Measurements from ENCODE around the gene ADCY4.

Gene ADCY4

DNA sequence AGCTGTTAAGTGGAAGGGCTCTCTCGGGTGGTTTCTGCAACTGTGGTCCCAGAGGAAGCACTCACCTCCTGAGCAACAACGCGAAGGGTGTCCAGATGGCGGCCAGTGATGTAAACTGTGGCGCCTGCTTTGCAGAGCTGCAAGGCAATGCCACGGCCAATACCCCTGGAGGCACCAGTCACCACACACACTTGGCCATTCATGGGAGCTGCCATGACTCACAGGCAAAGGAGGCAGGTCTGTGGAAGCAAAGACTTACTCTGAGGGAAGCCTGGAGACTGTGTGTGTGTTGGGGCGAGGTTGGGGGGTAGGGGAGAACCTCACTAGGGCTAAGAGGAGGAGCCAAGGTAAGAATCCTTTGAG, 36.0 kb downstream of the ADCY4 start:
- no peak for DNase-seq (ENCODE audit: low read depth in 2 of 2)

DNA sequence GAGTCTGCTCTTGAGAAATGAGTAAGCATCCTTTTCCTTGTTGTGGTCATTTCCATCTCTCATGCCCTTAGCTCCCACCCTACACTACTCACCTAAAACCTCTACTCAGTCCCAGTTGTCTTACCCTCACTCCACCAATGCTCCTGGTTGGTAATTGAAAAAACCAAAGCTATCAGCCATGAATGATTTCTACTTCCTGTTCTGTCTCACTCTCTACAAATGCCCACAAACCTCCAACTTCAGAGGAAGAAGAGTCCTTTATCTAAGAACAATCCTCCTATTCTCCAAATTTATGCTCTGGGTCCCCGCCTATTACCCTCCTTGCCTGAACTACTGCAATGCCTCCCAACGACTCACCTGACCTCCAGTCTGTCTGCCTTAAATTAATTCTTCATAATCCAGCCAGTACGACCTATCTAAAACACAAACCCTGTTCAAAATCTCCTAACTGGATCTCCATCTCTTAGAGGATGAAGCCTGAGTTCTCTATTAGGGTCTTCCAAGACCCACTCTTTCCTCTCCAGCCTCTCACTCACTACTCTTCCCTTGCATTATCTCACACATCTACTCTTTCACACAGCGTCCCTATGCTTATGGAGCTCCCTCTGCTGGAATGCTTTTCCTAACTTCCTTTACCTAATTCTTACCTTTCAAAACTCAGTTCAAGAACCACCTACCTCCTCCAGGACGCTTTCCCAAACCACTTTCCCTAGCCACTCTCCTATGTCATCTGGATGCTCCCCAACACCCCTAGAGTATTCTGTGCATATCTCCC, 37.5 kb downstream of the ADCY4 start:
- no peak for DNase-seq (ENCODE audit: low read depth in 2 of 2)

DNA sequence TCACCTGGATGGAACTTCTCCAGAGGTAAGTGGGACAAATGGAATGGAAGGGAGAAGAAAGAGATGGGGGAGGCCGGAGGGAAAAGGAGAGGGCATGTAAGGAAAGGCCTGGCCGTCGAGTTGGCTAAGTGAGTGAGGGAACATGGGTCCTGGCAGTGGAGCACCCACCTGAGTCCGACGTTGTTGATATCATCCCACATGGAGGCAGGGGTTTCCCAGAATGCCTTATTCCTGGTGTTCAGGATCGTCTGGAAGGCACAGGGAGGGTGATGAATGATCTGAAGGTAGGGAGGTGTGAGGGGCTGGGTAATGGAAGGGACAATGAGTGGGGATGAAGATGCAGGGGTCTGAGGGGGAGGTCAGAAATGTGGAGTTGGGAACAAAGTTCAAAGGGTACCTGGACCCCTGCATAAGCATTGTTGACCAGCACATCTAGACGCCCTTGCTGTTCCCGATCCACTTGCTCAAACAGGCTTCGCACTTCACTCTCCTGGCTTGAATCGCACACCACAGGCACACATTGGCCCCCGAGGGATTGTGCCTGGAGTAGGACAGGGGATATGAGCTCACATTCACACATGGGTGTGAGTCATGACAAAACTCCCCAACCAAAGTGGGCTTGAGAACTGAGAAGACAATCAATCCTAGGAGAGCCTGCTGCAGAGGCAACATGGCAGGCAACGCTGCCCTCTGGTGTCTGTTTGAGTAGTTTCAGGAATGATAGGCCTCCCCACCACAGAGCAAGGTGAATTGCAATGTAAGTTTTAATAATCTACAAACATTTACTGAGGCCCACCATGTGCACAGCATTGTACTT, 38.3 kb downstream of the ADCY4 start:
- peak; percentile 53 to 59 for DNase-seq (ENCODE audit: low read depth in 2 of 2)

DNA sequence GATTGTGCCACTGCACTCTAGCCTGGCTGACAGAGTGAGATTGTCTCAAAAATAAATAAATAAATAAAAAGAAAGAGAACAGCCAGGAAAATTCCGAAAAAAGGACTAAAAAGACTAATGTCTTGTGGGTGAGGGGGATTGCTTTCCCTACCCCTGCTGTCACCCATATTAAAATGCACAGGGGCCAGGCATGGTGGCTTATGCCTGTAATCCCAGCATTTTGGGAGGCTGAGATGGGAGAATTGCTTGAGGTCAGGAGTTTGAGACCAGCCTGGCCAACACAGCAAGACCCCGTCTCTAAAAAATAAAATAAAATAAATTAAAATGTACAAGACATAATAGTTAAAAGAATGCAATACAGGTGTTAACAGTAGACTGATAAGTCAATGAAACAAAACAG, 41.3 kb downstream of the ADCY4 start:
- no peak for DNase-seq (ENCODE audit: low read depth in 2 of 2)

DNA sequence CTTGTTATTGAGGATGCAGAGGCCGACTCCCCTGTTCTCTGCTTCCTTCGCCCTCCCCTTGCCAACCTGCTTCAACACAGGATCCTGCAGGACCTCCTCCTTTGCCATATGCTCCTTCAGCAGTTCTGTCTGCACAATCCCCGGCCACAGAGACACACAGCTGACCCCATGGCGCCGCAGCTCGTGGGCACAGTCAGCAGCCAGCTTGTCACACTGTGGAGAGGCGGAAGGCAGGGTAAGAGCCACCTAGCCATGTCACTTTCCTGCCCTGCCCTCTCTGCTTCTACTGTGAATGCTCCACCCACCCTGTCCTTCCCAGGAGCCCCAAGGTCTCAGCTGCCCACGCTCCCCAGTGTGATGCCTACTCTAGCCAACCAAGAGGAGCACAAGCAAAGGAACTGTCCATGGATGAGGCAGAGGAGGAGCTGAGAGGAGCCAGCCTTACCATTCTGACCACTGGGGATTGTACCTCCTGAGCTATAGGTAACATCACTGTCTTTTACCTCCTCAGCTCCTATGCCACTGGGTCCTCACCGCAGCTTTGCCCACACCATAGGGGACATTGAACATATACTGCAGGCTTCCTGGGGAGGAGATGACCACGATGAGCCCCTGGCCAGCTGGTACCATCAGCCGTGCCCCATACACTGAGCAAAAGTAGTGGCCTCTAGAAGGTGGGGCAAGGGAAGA, 42.6 kb downstream of the ADCY4 start:
- DNase-seq (ENCODE audit: low read depth in 2 of 2), result no peak

DNA sequence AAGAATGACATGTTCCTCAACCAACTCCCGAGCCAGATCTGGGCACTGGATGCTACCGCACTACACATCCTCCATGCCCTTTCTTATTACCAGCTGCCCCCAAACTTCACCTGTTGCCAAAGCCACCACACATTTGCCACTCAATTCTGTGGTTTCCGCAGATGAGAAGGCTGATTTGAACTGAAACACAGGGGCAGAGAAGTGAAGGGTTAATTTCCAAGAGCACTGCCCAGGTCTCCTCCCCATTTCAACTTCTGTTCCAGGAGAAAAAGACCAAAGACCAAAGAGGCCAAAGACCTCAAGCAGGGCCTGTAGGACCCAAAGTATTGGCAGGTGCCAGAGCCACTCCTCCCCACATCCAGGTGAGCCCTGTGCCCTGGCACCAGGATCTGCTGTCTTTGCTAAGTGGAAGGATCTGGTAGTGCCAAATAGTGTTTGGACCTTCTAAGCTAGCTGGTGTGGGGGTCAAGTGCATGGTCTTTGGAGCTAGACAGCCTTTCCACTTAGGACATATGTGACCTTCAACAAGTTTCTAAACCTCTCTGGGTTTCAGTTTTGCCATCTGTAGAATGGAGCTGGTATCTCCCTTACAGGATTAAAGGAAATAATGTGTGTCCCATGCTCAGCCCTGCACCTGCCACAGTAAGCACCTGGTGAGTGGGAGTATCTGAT, 43.3 kb downstream of the ADCY4 start:
- no peak for DNase-seq (ENCODE audit: low read depth in 2 of 2)

DNA sequence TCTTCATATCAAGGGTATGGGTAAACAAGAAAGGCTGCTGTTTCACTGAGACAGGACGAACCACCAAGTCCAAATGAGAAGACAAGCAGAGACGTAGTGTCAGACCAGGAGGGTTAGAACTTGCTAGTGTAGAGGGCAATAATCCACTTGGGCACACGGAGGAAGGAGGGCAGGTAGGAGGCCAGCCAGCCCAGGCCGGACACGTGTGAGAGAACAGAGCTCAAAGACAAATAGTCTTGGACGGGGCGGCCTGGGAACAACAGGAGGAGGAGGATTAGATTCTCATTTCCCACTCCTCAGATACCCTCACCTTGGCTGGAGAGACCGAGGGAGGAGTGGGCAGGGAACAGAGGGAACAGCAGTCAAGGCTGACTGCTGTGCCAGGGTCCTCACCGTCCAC, 44.1 kb downstream of the ADCY4 start:
- DNase-seq (ENCODE audit: low read depth in 2 of 2), result no peak

DNA sequence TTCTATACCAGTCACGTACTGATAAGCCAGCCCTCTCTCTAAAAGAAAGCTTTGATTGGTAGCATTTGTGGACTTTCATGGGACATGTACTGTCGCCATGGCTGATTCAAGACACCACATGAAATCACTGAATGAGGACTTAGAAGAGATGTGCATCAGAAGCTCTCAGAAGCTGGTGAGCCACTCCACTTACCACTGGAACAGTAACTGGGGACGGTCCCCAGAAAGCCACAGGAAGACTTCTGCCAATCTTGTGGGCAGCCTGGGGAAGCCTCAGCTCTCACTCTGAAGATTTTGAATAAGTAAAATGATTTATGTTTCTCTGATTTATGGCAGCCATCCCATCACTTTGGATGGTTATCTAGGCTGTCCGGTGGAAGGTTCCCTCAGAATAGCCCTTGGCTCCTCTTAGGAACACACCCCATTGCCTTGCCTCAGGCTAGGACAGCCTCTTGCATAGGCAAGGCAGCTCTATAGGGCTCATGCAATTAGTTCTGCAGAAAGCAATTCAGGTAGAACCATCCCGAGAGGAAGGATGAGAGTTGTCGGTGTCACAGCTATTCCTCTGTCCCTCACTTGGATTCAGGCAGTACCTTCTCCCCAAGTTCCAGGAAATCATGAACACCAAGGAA, 45.1 kb downstream of the ADCY4 start:
- peak; percentile 33 to 50 for DNase-seq (ENCODE audit: low read depth in 2 of 2)

DNA sequence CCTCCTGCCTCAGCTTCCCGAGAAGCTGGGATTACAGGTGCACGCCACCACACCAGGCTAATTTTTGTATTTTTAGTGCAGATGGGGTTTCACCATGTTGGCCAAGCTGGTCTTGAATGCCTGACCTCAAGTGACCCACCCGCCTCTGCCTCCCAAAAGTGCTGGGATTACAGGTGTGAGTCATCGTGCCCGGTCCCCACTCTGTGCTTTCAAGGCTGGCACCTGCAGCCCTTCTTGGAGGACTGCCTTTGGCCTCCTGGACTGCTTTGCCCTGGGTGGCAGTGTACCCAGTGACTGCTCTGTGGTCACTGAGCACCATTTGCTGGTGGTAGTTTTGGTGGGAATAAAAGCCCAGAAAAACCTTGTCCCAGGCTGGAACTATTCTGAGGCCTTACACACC, 47.9 kb downstream of the ADCY4 start:
- no peak for DNase-seq (ENCODE audit: low read depth in 2 of 2)

DNA sequence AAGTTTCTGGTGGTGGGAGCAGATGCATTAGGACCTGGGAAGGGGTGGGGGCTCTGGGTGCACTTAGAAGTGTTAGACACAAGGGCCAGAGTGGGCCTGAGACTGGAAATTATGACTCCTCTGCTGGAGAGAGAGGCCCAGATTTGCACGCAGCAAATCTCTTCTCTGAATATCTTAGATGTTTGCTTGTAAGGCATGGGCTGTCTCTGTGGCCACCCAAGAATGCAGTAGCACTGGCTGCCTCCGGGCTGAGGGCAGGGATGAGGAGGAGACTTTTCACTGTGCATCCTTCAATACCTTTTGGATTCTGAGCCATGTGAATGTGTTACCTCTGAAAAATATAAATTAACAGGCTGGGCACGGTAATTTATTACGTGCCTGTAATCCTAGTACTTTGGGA, 49.5 kb downstream of the ADCY4 start:
- no peak for DNase-seq (ENCODE audit: low read depth in 2 of 2)

DNA sequence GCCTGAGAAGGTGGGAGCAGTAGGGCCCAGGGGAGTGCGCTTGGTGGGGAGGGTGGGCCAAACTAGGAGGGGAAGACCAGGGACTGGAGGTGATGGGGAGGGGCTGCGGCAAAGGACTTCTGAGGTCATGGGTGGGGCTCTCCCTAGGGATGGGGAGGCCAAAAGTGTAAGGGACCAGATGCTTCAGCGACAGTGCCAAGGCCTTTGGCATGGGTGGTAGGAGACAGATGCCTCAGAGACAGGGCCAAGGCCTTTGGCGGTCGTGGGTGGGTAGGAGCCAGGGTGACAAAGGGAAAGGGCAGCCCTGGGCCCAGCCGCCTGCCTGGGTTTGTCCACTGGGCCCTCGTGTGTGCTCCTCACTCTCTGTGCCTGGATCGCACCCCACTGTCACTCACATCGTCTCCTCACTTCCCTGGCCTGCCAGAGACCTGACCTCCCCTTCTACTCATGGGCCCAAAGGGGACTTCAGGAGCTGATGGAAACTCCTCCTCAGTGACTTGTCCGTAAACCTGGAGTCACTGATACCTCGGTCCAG, 50.3 kb downstream of the ADCY4 start:
- DNase-seq (ENCODE audit: low read depth in 2 of 2), result no peak

DNA sequence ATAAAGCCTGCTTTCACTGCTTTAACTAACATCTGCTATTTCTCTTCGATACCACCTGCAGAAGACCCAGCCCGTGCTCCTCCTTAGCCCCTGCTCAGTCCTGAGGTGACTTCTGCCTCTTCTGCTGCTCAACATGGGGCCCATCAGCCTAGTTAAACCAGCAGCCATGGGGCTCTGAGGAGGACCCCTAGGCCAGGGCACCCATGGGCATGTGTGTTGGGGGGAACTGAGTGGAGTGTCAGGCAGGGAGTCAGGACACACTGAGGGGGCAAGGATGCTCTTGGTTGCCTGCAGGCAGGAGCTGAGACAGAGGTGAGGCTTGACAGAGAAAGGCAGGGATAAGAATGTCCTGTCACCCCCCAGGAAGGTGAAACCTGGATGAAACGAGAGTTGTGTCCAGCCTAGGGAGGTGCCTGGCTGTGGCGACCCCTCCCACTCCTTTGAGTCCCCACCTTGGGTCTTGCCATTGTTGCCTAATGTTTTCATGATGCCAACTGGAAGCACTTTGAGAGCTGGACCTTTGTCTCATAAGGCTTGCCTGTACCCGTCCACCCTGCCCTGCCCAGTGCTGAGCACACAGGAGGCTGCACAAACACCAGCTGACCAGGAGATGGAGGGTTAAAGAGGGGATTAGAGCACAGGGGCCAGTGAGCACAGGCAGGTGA, 50.9 kb downstream of the ADCY4 start:
- no peak for DNase-seq (ENCODE audit: low read depth in 2 of 2)

DNA sequence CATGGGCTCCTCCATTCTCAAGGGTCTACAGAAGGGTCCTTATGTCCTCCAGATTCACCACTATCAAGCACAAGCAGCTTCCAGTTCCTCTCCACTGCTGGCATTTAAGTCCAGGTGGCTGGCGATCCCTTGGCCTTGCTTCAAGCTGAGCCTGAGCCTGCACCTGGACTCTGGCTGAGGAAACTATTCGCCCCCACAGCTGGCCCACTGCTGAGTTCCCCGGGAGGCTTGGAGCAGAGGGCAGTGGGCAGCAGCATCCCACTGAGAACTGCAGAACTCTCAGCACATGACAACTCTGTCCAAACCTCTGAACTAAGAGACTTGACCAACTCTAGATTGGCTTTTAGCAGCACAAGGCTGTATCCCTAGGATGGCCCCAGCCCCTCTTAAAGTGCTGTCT, 52.1 kb downstream of the ADCY4 start:
- no peak for DNase-seq (ENCODE audit: low read depth in 2 of 2)

DNA sequence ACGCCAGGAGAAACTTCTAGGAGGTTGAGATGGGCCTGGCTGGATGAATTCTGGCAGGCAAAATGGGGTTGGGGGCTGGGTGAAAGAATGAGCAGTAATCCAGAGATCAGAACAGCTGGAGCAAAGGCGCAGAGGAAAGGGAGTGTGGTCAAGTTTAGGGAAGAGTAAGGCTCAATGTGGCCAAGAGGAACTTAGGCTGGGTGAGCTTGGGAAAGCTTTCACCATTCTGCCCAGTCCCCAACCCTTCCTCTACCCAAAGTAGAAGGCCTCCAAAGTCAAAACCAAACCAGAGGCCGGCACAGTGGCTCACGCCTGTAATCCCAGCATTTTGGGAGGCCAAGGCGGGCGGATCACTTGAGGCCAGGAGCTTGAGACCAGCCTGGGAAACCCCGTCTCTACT, 53.2 kb downstream of the ADCY4 start:
- DNase-seq (ENCODE audit: low read depth in 2 of 2), result no peak

DNA sequence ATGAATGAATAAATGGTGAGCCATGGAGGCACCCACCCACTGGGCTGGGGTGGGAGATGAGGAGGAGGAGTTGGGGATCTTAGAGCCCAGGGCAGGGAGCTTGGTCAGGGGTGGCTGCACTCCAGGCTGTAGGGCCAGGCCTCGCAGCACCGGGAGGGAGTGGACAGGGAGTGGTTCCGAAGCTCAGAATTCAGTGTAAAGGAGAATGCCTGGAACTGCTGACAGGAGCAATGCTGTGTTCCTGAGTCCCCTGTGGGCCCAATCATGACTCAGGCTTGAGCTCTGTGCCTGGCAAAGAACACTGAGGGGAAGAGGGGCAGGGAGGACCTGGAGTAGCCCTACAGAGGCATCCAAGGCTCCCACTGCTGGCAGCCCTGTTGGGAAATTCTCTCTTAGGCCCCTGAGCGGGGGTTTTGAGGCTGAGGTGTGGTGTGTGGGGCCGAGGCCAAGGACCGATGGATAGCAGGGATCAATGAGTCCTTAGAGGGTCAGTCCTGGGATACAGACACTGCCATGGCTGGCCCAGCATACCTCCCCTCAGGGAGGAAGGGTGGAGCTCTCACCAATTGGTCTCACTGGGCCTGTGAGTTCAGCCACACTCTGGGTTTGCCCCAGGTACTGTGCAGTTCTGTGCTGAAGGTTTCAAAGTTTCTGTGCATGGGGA, 53.9 kb downstream of the ADCY4 start:
- no peak for DNase-seq (ENCODE audit: low read depth in 2 of 2)

DNA sequence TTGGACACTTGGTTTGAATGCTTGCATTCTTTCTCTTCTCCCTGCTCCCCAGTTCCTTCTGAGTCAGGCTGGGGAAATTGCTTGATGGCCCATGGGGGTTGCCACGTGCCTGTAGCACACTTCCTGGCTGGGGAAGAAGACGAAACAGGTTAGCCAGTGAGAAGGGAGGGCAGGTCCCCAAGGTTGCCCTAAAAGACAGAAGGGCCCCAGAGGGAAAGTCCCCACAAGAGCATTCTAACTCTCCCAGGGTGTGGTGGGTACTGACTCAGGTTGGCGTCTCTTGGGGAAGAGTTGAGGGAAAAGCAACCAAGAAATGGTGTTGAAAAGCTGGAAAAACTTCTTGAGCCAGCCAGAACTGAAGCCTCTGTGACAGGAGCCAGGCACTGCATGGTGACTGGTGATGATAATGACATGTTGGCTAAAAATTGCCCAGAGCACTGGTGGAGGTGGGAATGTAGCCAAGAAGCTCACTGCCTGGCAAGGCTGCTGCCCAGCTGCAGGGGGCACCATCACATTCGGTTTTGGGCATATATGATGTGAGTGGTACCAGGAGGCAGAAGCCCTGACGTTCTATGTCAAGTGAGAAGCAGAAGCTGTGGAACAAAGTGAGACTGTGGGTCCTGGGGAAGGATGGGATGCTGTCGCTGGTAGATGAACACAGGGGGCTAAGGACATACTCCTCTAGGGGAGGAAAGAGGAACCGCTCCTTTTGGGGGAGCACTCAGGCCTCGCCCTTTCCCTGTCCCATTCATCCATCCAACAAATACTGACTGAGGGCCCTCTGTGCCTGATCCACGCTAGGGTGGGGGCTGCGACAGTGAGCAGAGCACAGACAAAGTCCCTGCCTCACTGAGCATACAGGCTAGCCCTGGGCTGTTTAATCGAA, 55.3 kb downstream of the ADCY4 start:
- peak in 1 of 2 donors; percentile 46 for DNase-seq (ENCODE audit: low read depth in 2 of 2)

DNA sequence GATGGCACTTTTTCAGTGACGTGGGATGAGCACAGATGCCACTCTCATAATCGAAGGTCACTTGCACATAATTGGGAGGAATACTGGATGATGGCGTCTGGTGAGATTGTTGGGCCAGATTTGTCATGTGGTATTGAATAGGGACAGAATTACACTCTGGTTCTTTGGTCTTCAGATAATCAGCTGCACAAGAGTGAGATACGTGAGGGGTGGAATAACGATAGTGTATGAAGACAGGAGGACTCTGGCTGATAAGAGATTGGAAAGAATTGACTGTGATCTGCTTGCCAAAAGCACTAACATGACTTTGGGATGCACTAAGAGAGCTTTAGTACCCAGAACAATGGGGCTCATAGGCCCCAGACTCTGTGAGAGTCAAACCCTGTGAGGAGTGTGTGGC, 56.4 kb downstream of the ADCY4 start:
- DNase-seq (ENCODE audit: low read depth in 2 of 2), result no peak

DNA sequence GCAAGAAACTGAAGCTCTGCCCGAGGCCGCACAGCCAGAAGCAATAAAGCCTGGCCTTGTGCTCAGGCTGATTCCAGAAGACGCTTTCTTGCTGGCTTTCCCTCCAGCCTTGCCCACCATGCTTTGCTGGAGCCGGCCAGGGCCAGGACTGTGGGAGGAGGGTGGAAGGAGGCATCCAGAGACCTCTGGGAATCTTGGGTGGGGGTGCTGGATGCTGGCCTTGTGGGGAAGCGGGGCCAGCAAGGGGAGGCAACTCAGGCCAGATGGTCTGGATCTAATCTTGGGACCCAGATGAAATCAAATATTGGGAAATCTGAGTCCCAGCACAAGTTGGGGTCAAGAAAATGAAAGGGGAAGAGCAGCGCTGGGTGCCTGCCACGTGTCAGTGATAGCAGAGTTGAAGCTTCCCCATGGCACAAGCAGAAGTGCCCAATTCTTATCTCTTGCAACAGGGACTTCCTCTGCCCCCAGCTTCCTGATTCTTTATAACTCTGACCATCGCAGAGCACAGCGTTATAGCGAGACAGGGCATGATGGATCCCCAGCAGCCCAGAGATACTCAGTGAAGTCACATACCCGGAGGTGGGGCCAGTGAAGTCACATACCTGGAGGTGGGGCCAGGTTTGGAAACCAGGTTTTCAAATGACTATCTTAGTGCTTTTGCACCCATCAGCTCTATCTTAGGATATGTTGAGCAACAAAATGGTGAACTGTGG, 57.1 kb downstream of the ADCY4 start:
- no peak for DNase-seq (ENCODE audit: low read depth in 2 of 2)

DNA sequence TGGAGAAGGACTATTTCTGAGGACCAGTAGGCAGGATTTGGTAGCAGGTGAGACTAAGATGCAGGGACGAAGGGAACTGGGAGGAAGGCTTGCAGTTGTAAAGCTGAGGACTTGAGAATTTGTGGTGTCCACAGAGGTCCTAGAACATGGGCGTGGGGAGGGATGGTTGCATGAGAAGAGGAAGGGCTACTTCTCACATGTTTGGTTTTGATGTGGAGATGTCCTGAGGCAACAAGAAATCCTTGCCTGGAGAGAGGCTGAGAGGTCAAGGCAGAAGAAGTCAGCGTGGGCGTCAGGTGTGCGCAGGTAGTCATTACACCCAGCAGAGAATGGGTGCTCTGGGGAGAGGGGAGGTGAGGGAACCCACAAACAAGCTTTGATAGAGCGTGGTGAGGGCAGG, 57.8 kb downstream of the ADCY4 start:
- DNase-seq (ENCODE audit: low read depth in 2 of 2), result no peak
